Astrocyte (in vitro differentiated cells and primary cell): ENCODE measurements around the gene PLXDC1. TPM values are rescaled to one million over a fixed set of nuclear protein-coding genes. Genes with fewer than 3 reads are reported as not detected.

Experiments used
- DNase-seq: peaks from one replicate; pipeline ENCODE4 v3.0.0-alpha.2; 2010; ENCODE audit warnings: low read depth
- FAIRE-seq: peaks from 2 replicates; lab custom pipeline; 2011; peaks lifted over from hg19 to GRCh38; lab: Jason Lieb, UNC
- H2AFZ ChIP-seq: 2 replicates; pipeline ENCODE4 v1.6.0; 2012; ENCODE audit warnings: low read depth, low read length, inconsistent platforms
- H3K27ac ChIP-seq: 2 replicates; pipeline ENCODE4 v1.5.1; 2011; ENCODE audit warnings: low read depth, low read length, inconsistent platforms
- H3K27me3 ChIP-seq: 2 replicates; pipeline ENCODE4 v1.6.0; 2011; ENCODE audit warnings: low read length, inconsistent platforms; ENCODE audit not compliant: insufficient read depth
- H3K36me3 ChIP-seq: 2 replicates; pipeline ENCODE4 v1.5.1; 2011; ENCODE audit warnings: low read length, inconsistent platforms; ENCODE audit not compliant: insufficient read depth
- H3K4me1 ChIP-seq: 2 replicates; pipeline ENCODE4 v1.5.1; 2011; ENCODE audit warnings: low read length, inconsistent platforms; ENCODE audit not compliant: insufficient read depth
- H3K4me2 ChIP-seq: 2 replicates; pipeline ENCODE4 v1.6.0; 2012; ENCODE audit warnings: low read length, inconsistent platforms
- H3K4me3 ChIP-seq: 2 replicates; pipeline ENCODE4 v1.5.1; 2011; ENCODE audit warnings: low read depth, mild to moderate bottlenecking, low read length, inconsistent platforms; ENCODE audit not compliant: insufficient read depth
- H3K79me2 ChIP-seq: 2 replicates; pipeline ENCODE4 v1.6.0; 2012; ENCODE audit warnings: mild to moderate bottlenecking, low read length, inconsistent platforms; ENCODE audit not compliant: insufficient read depth
- H3K9ac ChIP-seq: 2 replicates; pipeline ENCODE4 v1.6.0; 2012; ENCODE audit warnings: mild to moderate bottlenecking, low read length, inconsistent platforms
- H3K9me3 ChIP-seq: 2 replicates; pipeline ENCODE4 v1.5.1; 2012; ENCODE audit warnings: low read depth, mild to moderate bottlenecking, low read length, inconsistent platforms; ENCODE audit not compliant: insufficient read depth
- H4K20me1 ChIP-seq: 2 replicates; pipeline ENCODE4 v1.6.0; 2012; ENCODE audit warnings: low read length, inconsistent platforms; ENCODE audit not compliant: insufficient read depth
- H3K27ac Mint-ChIP-seq: one replicate; pipeline ENCODE4 v1.8.0; 2021; ENCODE audit warnings: mild to moderate bottlenecking, mixed read lengths; ENCODE audit not compliant: unreplicated experiment
- H3K27me3 Mint-ChIP-seq: one replicate; pipeline ENCODE4 v1.8.0; 2021; ENCODE audit warnings: low read depth, mixed read lengths; ENCODE audit not compliant: unreplicated experiment
- H3K36me3 Mint-ChIP-seq: one replicate; pipeline ENCODE4 v1.8.0; 2021; ENCODE audit warnings: low read depth, mixed read lengths; ENCODE audit not compliant: unreplicated experiment
- H3K4me1 Mint-ChIP-seq: one replicate; pipeline ENCODE4 v1.8.0; 2021; ENCODE audit warnings: low read depth, mixed read lengths; ENCODE audit not compliant: unreplicated experiment
- H3K4me3 Mint-ChIP-seq: one replicate; pipeline ENCODE4 v1.8.0; 2021; ENCODE audit warnings: mild to moderate bottlenecking, moderate library complexity, mixed read lengths; ENCODE audit not compliant: unreplicated experiment
- H3K9me3 Mint-ChIP-seq: one replicate; pipeline ENCODE4 v1.8.0; 2021; ENCODE audit warnings: mild to moderate bottlenecking, mixed read lengths; ENCODE audit not compliant: unreplicated experiment
- CTCF ChIP-seq: IDR thresholded peaks from 2 replicates; pipeline ENCODE4 v1.5.1; 2011; ENCODE audit warnings: low read depth, mild to moderate bottlenecking, inconsistent platforms, low read length, moderate library complexity; ENCODE audit not compliant: insufficient read depth
- EZH2 ChIP-seq: IDR thresholded peaks from 2 replicates; pipeline ENCODE4 v1.6.1; 2012; ENCODE audit warnings: mild to moderate bottlenecking, low read length, inconsistent platforms; ENCODE audit not compliant: insufficient read depth
- total RNA-seq: library from RNA; stranded (reverse); gene quantifications from 2 replicates; pipeline ENCODE4 v1.2.1, GENCODE V29; 2021

PLXDC1 gene
- total RNA-seq, 1 donor from 2014 or later: 8.9 TPM

- Histone ChIP-seq H3K79me2 (no peaks in the 10 kb centered on the region), H3K9ac (no peak overlapping the region), H2AFZ (no peak overlapping the region), H3K4me2 (no peak overlapping the region), H3K36me3 (no peaks in the 10 kb centered on the region), H4K20me1 (no peaks in the 10 kb centered on the region), H3K27ac (no peak overlapping the region), H3K4me3 (no peak overlapping the region), H3K27me3 (peaks cover 20% of the 10 kb centered on the region), H3K4me1 (peaks cover 11% of the 10 kb centered on the region), H3K9me3 (no peaks in the 10 kb centered on the region)
- DNase-seq (no peak), FAIRE-seq (no peak)
- Mint-ChIP-seq H3K27me3 (peaks cover 25% of the 10 kb centered on the region), H3K36me3 (peaks cover 6% of the 10 kb centered on the region), H3K4me3 (no peak overlapping the region), H3K4me1 (peaks cover 28% of the 10 kb centered on the region), H3K27ac (no peak overlapping the region), H3K9me3 (no peaks in the 10 kb centered on the region)
- no peak for TF ChIP-seq EZH2
- no peak for TF ChIP-seq CTCF
These were observed 50.3 kb downstream of the PLXDC1 start for GRCh38 chr17:39101091-39101490.

- H3K9me3 Mint-ChIP-seq: no peaks in the 10 kb centered on the region
- H3K4me3 Mint-ChIP-seq: no peak overlapping the region
- Histone ChIP-seq H3K9me3 (no peaks in the 10 kb centered on the region), H3K4me1 (peaks cover 11% of the 10 kb centered on the region), H3K36me3 (no peaks in the 10 kb centered on the region), H3K9ac (no peak overlapping the region), H3K4me2 (no peak overlapping the region), H2AFZ (no peak overlapping the region), H3K79me2 (no peaks in the 10 kb centered on the region), H3K27me3 (peaks cover 18% of the 10 kb centered on the region), H3K27ac (no peak overlapping the region), H3K4me3 (no peak overlapping the region), H4K20me1 (no peaks in the 10 kb centered on the region)
- H3K36me3 Mint-ChIP-seq: peaks cover 6% of the 10 kb centered on the region
- H3K27me3 Mint-ChIP-seq: peaks cover 24% of the 10 kb centered on the region
- DNase-seq: no peak
- TF ChIP-seq EZH2: no peak
- peaks cover 31% of the 10 kb centered on the region for H3K4me1 Mint-ChIP-seq
- no peak for FAIRE-seq
- H3K27ac Mint-ChIP-seq: no peak overlapping the region
These were observed 50.9 kb downstream of the PLXDC1 start for GRCh38 chr17:39100530-39100929.

- FAIRE-seq (no peak), DNase-seq (peak; percentile 62)
- Histone ChIP-seq H3K4me2 (no peak overlapping the region), H3K27me3 (peaks cover 17% of the 10 kb centered on the region), H3K36me3 (no peaks in the 10 kb centered on the region), H3K9me3 (no peaks in the 10 kb centered on the region), H3K4me1 (peaks cover 11% of the 10 kb centered on the region), H2AFZ (no peak overlapping the region), H3K27ac (no peak overlapping the region), H3K4me3 (no peak overlapping the region), H3K79me2 (no peaks in the 10 kb centered on the region), H3K9ac (no peak overlapping the region), H4K20me1 (no peaks in the 10 kb centered on the region)
- H3K36me3 Mint-ChIP-seq: peaks cover 6% of the 10 kb centered on the region
- TF ChIP-seq EZH2 (no peak), CTCF (no peak)
- no peaks in the 10 kb centered on the region for H3K9me3 Mint-ChIP-seq
- H3K27ac Mint-ChIP-seq: no peak overlapping the region
- H3K27me3 Mint-ChIP-seq: peaks cover 25% of the 10 kb centered on the region
- no peak overlapping the region for H3K4me3 Mint-ChIP-seq
- H3K4me1 Mint-ChIP-seq: peaks cover 34% of the 10 kb centered on the region
These were observed 51.7 kb downstream of the PLXDC1 start for GRCh38 chr17:39099663-39100286.
